Skeletal muscle tissue (tissue), 4 donors: ENCODE measurements around the gene CPE. TPM values are rescaled to one million over a fixed set of nuclear protein-coding genes. Genes with fewer than 3 reads are reported as not detected.
A peak's percentile ranks its signal among the peaks of the same experiment; 100 is the strongest.
"Not testable (repeated sequence)": the region's sequence is repeated elsewhere in the genome, so short reads cannot be mapped to it uniquely, and the experiment has no call there.

Experiments used
- H3K27ac ChIP-seq: one replicate; pipeline ENCODE4 v1.7.0; 2013; ENCODE audit warnings: mild to moderate bottlenecking, low read depth, low read length, inconsistent platforms
- H3K27me3 ChIP-seq, 3 donors: one replicate each; pipeline ENCODE4 v1.7.0; 2013; ENCODE audit warnings: low read length in 3 of 3; ENCODE audit not compliant: control insufficient read depth in 3 of 3, insufficient read depth in 3 of 3
- H3K36me3 ChIP-seq, 3 donors: one replicate each; pipeline ENCODE4 v1.7.0; 2013; ENCODE audit warnings: low read length in 3 of 3; ENCODE audit not compliant: control insufficient read depth in 3 of 3, insufficient read depth in 3 of 3
- H3K4me1 ChIP-seq, 3 donors: one replicate each; pipeline ENCODE4 v1.7.0; 2013; ENCODE audit warnings: low read length in 3 of 3, mild to moderate bottlenecking in 3 of 3; ENCODE audit not compliant: control insufficient read depth in 3 of 3, insufficient read depth in 3 of 3
- H3K4me3 ChIP-seq, 3 donors: one replicate each; pipeline ENCODE4 v1.7.0; 2013; ENCODE audit warnings: low read length in 3 of 3
- H3K9ac ChIP-seq, 3 donors: one replicate each; pipeline ENCODE4 v1.7.0; 2013; ENCODE audit warnings: low read length in 3 of 3, mild to moderate bottlenecking in 3 of 3, moderate library complexity in 2 of 3, low read depth in 1 of 3
- H3K9me3 ChIP-seq, 3 donors: one replicate each; pipeline ENCODE4 v1.7.0; 2013; ENCODE audit warnings: low read length in 3 of 3; ENCODE audit not compliant: control insufficient read depth in 3 of 3
- total RNA-seq: library from RNA; depleted of rRNA; stranded (reverse); fragments of >200 nt; gene quantifications from one replicate; pipeline ENCODE4 v1.2.3, GENCODE V29; 2014
- donor health status: Osteomylitis.

Gene CPE
- total RNA-seq: 89.8 TPM

- Histone ChIP-seq H3K9me3 (peaks cover 0 to 5% (median 0%) of the 10 kb centered on the region in 3 donors), H3K27ac (peak within 1 kb of the TSS; percentile 68), H3K36me3 (no peaks in the 10 kb centered on the region), H3K27me3 (peaks cover 0 to 4% (median 0%) of the 10 kb centered on the region in 3 donors), H3K9ac (peak within 1 kb of the TSS; percentile 52 to 70 (median 62)), H3K4me3 (peak within 1 kb of the TSS; percentile 74 to 75 (median 74)), H3K4me1 (peaks cover 0 to 6% (median 0%) of the 10 kb centered on the region in 3 donors)
These were observed at the start of gene CPE for GRCh38 chr4:165378745-165379677. CPE (plus strand) TSS chr4:165379008; CDS start chr4:165379222, 214 bp downstream.

- Histone ChIP-seq H3K27ac (no peak overlapping the region), H3K27me3 (no peaks in the 10 kb centered on the region), H3K9ac (no peak overlapping the region), H3K36me3 (no peaks in the 10 kb centered on the region), H3K4me1 (peaks cover 8 to 18% (median 10%) of the 10 kb centered on the region in 3 donors), H3K9me3 (no peaks in the 10 kb centered on the region), H3K4me3 (no peak overlapping the region)
These were observed 48.7 kb upstream of the CPE start for GRCh38 chr4:165330071-165330470.

- no peaks in the 10 kb centered on the region for H3K9me3 ChIP-seq
- no peaks in the 10 kb centered on the region for H3K27me3 ChIP-seq
- H3K4me3 ChIP-seq: no peak overlapping the region
- peaks cover 8 to 18% (median 10%) of the 10 kb centered on the region in 3 donors for H3K4me1 ChIP-seq
- no peak overlapping the region for H3K9ac ChIP-seq
- no peaks in the 10 kb centered on the region for H3K36me3 ChIP-seq
- H3K27ac ChIP-seq: no peak overlapping the region
These were observed 48.1 kb upstream of the CPE start for GRCh38 chr4:165330666-165331065.

- no peaks in the 10 kb centered on the region for H3K27me3 ChIP-seq
- no peak overlapping the region for H3K9ac ChIP-seq
- H3K4me1 ChIP-seq: peaks cover 8 to 14% (median 10%) of the 10 kb centered on the region in 3 donors
These were observed 47.4 kb upstream of the CPE start for GRCh38 chr4:165331359-165331758.

GRCh38 chr4:165331823-165332222 is 47.0 kb upstream of the CPE start:
- no peak overlapping the region for H3K4me3 ChIP-seq
- peaks cover 8 to 12% (median 10%) of the 10 kb centered on the region in 3 donors for H3K4me1 ChIP-seq
- H3K9ac ChIP-seq: no peak overlapping the region
- H3K9me3 ChIP-seq: no peaks in the 10 kb centered on the region
- no peaks in the 10 kb centered on the region for H3K36me3 ChIP-seq
- no peaks in the 10 kb centered on the region for H3K27me3 ChIP-seq
- H3K27ac ChIP-seq: no peak overlapping the region

More at GRCh38 chr4:165331359-165331758, 47.4 kb upstream of the CPE start:
- no peaks in the 10 kb centered on the region for H3K9me3 ChIP-seq
- no peak overlapping the region for H3K27ac ChIP-seq
- H3K36me3 ChIP-seq: no peaks in the 10 kb centered on the region
- no peak overlapping the region for H3K4me3 ChIP-seq

GRCh38 chr4:165332502-165332901 is 46.3 kb upstream of the CPE start:
- Histone ChIP-seq H3K36me3 (no peaks in the 10 kb centered on the region), H3K9ac (no peak overlapping the region), H3K9me3 (no peaks in the 10 kb centered on the region), H3K27ac (no peak overlapping the region), H3K27me3 (no peaks in the 10 kb centered on the region), H3K4me3 (no peak overlapping the region), H3K4me1 (peaks cover 8 to 12% (median 10%) of the 10 kb centered on the region in 3 donors)

GRCh38 chr4:165335163-165335703 is 43.6 kb upstream of the CPE start:
- no peak overlapping the region for H3K4me3 ChIP-seq
- no peaks in the 10 kb centered on the region for H3K9me3 ChIP-seq
- H3K27ac ChIP-seq: no peak overlapping the region
- H3K4me1 ChIP-seq: no peaks in the 10 kb centered on the region
- peaks cover 3 to 14% (median 9%) of the 10 kb centered on the region in 3 donors for H3K36me3 ChIP-seq
- H3K9ac ChIP-seq: no peak overlapping the region
- H3K27me3 ChIP-seq: no peaks in the 10 kb centered on the region

GRCh38 chr4:165336743-165337142 is 42.1 kb upstream of the CPE start:
- Histone ChIP-seq H3K4me1 (no peaks in the 10 kb centered on the region), H3K4me3 (no peak overlapping the region), H3K27ac (no peak overlapping the region), H3K36me3 (peaks cover 3 to 16% (median 9%) of the 10 kb centered on the region in 3 donors), H3K9ac (no peak overlapping the region), H3K27me3 (no peaks in the 10 kb centered on the region), H3K9me3 (no peaks in the 10 kb centered on the region)

- H3K4me1 ChIP-seq, H3K4me3 ChIP-seq, H3K27me3 ChIP-seq, H3K27ac ChIP-seq, H3K9me3 ChIP-seq, H3K9ac ChIP-seq: not testable (repeated sequence)
- peaks cover 3 to 19% (median 9%) of the 10 kb centered on the region in 3 donors for H3K36me3 ChIP-seq
These were observed 36.5 kb upstream of the CPE start for GRCh38 chr4:165342340-165342739.
